NOMO-1 (cell line): ENCODE results near the gene ZBTB18.

ENCODE experiments used
- DNase-seq, 2 experiments: peaks; one replicate each; lab custom pipeline; 2025; ENCODE audit not compliant: unreplicated experiment in 2 of 2; lab: John Stamatoyannopoulos, UW

Gene ZBTB18

GRCh38 chr1:244087021-244087560 lies 36.0 kb downstream of the ZBTB18 start:
- no peak for DNase-seq

GRCh38 chr1:244087611-244088010 lies 36.5 kb downstream of the ZBTB18 start:
- DNase-seq: no peak

- DNase-seq: no peak
Measured at GRCh38 chr1:244088161-244088560, 37.1 kb downstream of the ZBTB18 start.

- no peak for DNase-seq
Measured at GRCh38 chr1:244089561-244089960, 38.5 kb downstream of the ZBTB18 start.

- no peak for DNase-seq
Measured at GRCh38 chr1:244090645-244091044, 39.6 kb downstream of the ZBTB18 start.

- no peak for DNase-seq
Measured at GRCh38 chr1:244092293-244092963, 41.3 kb downstream of the ZBTB18 start.

- DNase-seq: no peak
Measured at GRCh38 chr1:244092964-244093638, 42.0 kb downstream of the ZBTB18 start.

- no peak for DNase-seq
Measured at GRCh38 chr1:244094880-244095528, 43.9 kb downstream of the ZBTB18 start.

GRCh38 chr1:244095529-244095911 lies 44.4 kb downstream of the ZBTB18 start:
- no peak for DNase-seq

GRCh38 chr1:244096066-244096610 lies 45.1 kb downstream of the ZBTB18 start:
- DNase-seq: no peak

GRCh38 chr1:244096691-244097090 lies 45.6 kb downstream of the ZBTB18 start:
- DNase-seq: no peak

- DNase-seq: peak in 1 of 2 experiments; percentile 5
Measured at GRCh38 chr1:244097523-244098405, 46.7 kb downstream of the ZBTB18 start.

- DNase-seq: no peak
Measured at GRCh38 chr1:244099258-244099930, 48.3 kb downstream of the ZBTB18 start.

GRCh38 chr1:244100276-244100675 lies 49.2 kb downstream of the ZBTB18 start:
- no peak for DNase-seq

GRCh38 chr1:244100704-244101453 lies 49.8 kb downstream of the ZBTB18 start:
- no peak for DNase-seq

- DNase-seq: no peak
Measured at GRCh38 chr1:244102046-244102445, 51.0 kb downstream of the ZBTB18 start.

- DNase-seq: no peak
Measured at GRCh38 chr1:244102468-244102867, 51.4 kb downstream of the ZBTB18 start.

- no peak for DNase-seq
Measured at GRCh38 chr1:244104309-244105060, 53.4 kb downstream of the ZBTB18 start.
